Measurements from ENCODE around the gene GPD2.

- TF ChIP-seq, protein P1, sequence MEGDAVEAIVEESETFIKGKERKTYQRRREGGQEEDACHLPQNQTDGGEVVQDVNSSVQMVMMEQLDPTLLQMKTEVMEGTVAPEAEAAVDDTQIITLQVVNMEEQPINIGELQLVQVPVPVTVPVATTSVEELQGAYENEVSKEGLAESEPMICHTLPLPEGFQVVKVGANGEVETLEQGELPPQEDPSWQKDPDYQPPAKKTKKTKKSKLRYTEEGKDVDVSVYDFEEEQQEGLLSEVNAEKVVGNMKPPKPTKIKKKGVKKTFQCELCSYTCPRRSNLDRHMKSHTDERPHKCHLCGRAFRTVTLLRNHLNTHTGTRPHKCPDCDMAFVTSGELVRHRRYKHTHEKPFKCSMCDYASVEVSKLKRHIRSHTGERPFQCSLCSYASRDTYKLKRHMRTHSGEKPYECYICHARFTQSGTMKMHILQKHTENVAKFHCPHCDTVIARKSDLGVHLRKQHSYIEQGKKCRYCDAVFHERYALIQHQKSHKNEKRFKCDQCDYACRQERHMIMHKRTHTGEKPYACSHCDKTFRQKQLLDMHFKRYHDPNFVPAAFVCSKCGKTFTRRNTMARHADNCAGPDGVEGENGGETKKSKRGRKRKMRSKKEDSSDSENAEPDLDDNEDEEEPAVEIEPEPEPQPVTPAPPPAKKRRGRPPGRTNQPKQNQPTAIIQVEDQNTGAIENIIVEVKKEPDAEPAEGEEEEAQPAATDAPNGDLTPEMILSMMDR (optimal IDR thresholded peaks at IDR 0.05 in 1 of 3, IDR thresholded peaks at IDR 0.05 in 1 of 3, conservative IDR thresholded peaks at IDR 0.05 in 1 of 3; ENCODE audit: extremely low read depth in 1 of 3, insufficient read depth in 2 of 3, low read length in 3 of 3), result no peak
- no peak for TF ChIP-seq EZH2 (IDR thresholded peaks at IDR 0.05; ENCODE audit: low read length)
Measured at GRCh38 chr2:156537141-156537540, 101.0 kb downstream of the GPD2 start.

Measured in keratinocyte (primary cell).